Dermis blood vessel endothelial cell (primary cell): ENCODE results near the gene EIF3J. TPM values are rescaled to one million over a fixed set of nuclear protein-coding genes. Genes with fewer than 3 reads are reported as not detected.
A peak's percentile ranks its signal among the peaks of the same experiment; 100 is the strongest.

ENCODE experiments used
- DNase-seq: peaks from one replicate; pipeline ENCODE4 v3.0.0; 2010
- total RNA-seq: library from RNA; depleted of rRNA; stranded (reverse); fragments of >200 nt; gene quantifications from 2 replicates; pipeline ENCODE4 v1.2.3, GENCODE V29; 2014

EIF3J gene
- total RNA-seq, 1 donor from 2014 or later = 49.7 TPM

DNA sequence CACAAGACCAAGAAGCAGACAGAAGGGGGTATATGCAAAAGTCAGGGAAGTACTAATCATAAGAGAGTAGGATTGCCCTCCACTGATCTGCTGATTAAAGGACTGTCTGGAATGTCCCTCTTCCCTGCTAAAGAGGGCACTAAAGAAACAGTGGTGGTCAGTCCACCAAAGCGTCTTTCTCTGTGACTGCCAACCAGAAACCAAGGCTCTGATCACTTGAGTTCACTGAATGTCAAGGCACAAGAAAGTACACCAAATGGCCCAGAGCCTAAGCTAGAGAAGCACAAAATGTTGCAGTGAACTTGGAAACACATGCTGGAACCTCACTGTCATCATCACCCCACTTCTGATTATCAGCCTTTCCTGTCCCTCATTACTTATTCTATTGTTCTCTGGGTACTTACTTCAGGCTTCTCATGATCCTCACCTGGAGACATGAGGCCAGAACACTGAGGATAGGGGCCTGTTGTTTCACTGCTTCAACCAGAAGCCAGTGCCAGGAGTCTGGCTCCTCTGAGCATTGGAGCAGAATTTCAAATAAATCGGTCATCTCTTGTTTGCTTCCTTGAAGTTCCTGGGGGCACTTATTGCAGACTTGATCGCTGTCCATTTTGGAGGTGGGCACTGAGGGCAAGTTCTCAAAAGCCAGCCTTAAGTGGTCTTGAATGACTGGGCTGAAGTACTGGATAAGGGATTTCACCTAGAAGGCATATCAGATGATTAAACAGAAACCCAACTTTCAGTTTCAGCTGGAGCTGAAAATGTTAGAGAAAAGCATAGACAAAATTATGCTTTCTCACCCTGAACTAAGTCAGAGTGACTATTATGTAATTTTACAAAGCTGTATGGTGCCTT is 58.9 kb downstream of the EIF3J start:
- DNase-seq = peak; percentile 6

DNA sequence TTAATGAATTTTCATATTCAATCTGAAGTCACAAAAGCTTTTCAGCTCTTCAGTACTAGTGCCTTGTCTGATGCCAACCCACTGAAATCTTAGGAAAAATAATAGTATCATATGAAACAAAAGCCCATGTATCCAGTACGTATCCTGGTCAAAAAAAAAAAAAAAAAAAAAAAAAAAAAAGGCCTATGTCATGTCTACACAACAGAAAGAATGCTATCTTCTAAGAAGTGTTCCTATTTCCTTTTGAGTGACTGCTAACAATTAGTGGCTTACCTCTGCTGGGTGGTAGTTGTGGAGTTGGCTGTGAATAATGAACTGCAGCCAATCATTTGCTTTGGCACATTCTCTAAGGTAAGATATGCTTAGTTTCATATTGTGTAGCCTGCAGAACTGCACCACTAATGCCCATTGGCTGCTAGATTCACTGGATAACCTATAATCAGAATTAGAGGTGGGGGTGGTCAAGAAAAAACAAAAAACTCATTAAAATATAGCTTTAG is 59.6 kb downstream of the EIF3J start:
- no peak for DNase-seq

DNA sequence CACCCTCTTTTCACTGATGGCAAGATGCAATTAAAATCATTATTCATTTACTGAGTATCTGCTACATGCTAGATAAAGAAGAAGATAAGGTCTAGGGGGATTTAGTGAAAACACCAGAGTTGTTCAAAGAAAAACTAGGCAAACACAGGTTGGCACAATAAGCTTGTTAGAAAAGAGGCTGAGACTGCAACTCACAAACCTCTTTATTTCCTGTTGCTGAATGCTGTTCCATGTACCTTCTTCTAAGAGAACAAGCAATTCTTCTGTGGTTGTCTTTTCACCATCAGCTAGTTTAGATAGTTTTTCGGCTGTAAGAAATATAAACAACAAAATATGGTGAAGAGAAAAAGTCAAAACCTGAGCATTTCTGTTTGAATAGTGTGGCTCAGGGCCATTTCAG is 61.1 kb downstream of the EIF3J start:
- no peak for DNase-seq

DNA sequence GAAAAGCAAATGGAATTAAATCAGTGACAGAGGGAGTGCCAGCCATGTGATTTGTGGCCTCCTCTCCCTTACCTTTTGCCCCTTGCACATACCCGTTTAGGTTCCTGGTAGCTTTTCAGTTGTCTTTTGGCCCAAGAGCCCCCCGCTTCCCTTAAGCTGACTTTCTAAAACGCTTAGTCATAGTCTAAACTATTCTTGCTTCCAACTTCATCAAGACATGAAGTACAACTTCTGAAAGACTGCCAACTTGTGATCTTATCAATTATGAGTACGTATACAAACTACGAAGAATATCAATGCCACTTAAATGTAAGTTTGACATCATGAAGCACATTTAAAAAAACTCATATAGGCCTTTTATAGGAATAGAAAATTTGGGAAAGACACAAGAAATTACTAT is 61.9 kb downstream of the EIF3J start:
- peak; percentile 78 for DNase-seq

DNA sequence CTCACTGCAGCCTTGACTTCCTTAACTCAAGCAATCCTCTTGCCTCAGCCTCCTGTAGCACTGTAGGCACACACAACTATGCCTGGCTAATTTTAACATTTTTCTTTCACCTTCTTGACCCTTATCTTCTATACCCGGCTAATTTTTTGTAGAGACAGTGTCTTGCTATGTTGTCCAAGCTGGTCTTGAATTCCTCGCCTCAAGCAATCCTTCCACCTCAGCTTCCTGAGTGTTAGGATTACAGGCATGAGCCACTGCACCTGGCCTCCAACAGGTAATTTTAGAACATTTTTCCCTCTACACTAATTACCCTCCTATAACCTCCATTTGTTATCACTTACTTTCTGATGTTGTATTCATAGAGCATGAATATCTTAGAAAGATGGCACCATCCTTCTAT is 66.2 kb downstream of the EIF3J start:
- DNase-seq = no peak

- DNase-seq = no peak
These were observed 69.8 kb downstream of the EIF3J start for GRCh38 chr15:44606740-44607139.

Other genes starting within 250 kb of the EIF3J start
- 72.5 and 78.1 TPM in 2 replicates for gene GOLM2, start 248.4 kb upstream of the EIF3J start, total RNA-seq
- gene CTDSPL2, start 109.5 kb upstream of the EIF3J start, total RNA-seq = 68.4 and 84.9 TPM in 2 replicates
- gene SPG11, start 126.5 kb downstream of the EIF3J start, total RNA-seq = 52.1 and 74.4 TPM in 2 replicates
- gene PATL2, start 174.2 kb downstream of the EIF3J start, total RNA-seq = 0.09 and 0.17 TPM in 2 replicates
- 2,080 and 4,706 TPM in 2 replicates for gene B2M, start 174.4 kb downstream of the EIF3J start, total RNA-seq
- 12.8 and 14.1 TPM in 2 replicates for gene TRIM69, start 199.4 kb downstream of the EIF3J start, total RNA-seq